Measurements from ENCODE around the gene GAS2.
A peak's percentile ranks its signal among the peaks of the same experiment; 100 is the strongest.

GAS2 gene

DNA sequence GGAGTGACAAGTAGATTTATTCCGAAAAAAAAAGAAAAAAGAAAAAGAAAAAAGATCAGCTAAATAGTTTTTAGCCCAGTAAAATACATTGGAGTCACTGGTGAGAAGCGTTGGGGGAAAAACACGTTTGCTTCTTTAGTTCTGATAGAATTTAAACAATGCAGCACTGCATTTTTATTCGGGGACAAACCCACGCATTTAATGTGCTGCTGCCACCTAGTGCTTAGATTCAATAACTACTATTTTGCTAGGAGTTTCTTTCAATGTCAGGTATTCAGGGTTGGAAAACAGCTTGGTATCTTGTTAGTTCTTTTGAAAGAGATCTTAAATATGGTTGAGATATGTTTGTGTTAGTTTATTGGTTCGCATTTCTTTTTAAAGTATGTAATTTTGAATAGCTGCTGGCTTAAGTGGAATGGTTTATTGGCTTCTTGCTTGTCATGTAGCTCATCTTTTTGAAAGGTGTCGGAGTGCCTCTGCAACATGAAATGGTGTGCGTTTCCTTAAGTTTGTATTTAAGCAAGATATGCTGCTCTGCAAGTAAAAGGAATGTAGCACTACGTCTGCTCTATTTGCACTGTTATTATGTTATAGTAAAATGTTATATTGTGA, 121.2 kb downstream of the GAS2 start:
- DNase-seq (ENCODE audit: low spot score) = peak; percentile 77

DNA sequence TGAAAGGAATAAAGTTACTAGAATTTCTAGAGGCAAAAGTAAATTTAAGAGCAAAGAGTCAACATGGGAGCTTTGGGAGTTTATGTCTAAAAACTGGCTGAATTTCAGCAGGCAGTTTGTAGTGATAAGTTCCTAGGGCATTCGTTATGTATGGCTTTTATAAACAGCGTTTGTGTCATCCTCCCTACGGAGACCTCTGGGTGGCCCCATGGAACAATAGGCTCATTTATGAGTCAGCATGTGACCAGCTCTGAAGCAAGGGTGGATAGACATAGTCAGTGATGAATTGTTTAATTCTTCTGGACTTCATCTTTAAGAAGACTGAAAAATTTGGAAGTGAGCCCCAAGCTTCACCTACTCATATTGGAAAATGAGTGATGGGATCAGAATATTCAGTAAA, 126.1 kb downstream of the GAS2 start:
- peak; percentile 84 for DNase-seq (ENCODE audit: low spot score)

DNA sequence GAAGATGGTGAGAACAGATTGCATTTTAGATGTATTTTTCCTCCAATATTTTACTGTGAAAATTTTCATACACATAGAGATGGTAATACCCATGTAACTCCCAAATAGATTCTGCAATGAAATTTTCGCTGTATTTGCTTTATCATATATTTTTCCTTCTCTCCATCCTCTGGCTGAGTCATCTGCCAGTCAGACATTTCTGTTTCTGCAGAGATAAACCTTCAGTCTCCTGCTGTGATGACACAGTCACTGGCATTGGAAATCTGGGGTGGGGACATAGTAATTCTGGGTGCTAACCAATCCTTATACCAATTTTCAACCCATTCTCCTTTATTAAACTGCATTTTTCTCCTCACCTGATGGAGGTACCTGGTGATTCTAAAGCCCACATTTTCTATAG, 129.5 kb downstream of the GAS2 start:
- no peak for DNase-seq (ENCODE audit: low spot score)

DNA sequence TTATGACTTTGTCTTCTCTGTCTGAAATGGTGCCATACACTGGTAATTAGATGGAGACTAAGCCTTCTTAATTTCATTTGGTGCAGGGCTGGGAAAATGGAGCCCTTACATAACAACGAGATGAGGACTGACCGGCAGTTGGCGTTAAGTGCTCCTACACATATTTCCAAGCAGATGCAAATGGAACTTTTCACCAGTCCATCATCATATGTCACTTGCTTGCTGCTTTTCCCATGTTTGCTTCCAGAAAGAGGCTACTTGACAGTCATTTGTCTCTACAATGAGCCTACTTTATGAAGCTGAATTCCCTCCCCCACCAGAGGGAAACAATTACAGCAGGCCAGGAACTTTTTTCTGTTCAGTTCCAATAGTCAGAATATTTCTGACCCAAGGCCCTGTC, 130.6 kb downstream of the GAS2 start:
- peak; percentile 26 for DNase-seq (ENCODE audit: low spot score)

DNA sequence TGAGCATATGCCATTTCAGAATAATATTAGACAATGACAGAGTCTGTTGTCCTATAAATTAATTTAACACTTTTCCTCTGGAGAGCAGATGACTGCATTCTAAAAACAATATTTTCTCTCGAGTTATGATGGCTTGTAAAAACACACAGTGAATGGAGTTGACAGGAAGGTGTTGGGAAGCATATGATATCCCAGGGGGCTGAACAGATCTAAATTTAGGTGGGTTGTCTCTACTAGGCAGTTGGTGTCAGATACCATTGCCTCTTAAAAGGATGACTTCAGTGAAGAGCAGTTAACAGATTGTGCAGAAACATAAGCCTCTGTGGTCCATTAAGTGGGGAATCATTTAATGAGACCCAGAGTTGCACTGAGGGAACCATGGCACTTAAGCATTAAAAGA, 132.5 kb downstream of the GAS2 start:
- no peak for DNase-seq (ENCODE audit: low spot score)

DNA sequence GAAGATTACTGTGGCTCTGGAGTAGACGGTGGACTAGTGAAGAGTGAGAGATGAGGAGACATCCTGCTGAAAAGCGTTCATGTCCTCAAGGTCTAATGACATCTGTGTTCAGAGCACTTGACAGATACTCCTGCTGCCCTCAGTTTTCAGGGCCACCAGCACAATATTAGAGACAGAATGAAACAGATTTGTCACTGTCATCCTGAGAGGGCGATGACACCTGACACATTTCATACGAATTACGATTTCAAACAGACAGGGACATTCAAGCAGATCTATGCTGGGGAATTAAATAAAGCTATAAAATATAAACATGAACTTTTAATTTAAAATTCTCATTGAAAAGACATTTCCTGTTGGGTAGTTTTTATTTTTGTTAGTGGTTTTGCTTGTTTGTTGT, 134.1 kb downstream of the GAS2 start:
- no peak for DNase-seq (ENCODE audit: low spot score)

DNA sequence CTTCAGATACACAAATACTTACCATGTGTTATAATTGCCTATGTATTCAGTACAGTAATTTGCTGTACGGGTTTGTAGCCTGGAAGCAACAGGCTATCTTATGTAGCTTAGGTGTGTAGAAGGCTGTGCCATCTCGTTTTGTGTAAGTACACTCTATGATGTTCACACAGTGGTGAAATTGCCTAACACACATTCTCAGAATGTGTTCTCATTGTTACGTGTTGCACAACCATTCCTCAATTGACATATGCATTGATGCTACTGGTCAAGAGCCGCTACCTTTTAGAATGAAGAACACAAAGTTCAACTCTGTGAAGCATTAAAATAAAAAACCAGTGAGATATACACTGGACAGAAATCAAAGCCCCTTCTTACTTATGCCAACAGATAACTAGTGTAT, 136.4 kb downstream of the GAS2 start:
- DNase-seq (ENCODE audit: low spot score) = no peak

DNA sequence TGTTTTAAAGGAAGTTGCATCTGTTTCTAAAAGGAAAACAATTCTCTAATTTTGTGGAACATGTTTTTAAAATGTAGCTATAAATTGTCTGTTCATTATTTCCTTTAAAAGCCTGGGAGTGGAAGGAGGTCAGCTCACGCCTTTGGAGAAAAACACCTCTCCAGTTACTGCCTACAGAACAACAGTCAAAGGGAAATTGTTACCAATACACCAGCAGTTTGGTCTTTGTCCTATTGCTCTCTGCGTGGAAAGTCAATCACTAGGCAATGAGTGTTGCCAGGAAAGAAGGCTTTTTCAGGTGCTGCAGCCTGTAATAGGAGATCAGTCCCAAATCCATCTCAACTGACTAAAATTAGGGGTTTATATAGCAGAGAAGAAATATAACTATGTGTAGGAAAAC, 141.0 kb downstream of the GAS2 start:
- DNase-seq (ENCODE audit: low spot score) = no peak

DNA sequence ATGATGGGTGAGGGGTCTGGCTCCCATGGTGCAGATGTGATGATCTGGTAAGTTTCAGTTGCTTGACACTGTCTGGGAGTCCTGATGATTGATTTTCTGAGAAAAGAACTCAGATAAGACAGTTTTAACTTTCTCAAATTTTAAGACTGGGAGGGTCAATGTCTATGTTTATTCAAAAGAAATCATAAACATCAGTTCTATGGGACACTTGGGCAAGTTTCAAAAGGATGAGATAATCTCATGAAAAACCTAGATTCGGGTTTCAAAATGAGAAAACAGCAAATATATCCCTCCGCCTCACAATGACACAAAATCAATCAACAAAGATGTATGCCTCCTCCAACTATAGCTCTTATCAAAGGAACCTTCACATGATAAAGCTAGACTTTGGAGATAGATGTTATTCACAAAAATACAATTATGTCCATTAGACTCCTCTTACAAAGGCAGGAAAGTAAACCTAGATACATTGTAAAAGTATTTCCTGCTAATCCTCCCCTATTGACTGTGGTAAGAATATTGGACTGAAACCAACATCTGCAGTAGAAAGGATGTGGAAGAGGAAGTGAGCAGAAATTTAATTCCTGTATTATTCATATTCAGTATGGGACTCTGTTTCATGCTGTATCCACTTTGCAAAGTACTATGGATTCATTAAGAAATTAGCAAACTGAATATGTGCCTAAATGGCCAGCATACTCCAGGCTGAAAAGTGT, 141.6 kb downstream of the GAS2 start:
- DNase-seq (ENCODE audit: low spot score) = no peak

DNA sequence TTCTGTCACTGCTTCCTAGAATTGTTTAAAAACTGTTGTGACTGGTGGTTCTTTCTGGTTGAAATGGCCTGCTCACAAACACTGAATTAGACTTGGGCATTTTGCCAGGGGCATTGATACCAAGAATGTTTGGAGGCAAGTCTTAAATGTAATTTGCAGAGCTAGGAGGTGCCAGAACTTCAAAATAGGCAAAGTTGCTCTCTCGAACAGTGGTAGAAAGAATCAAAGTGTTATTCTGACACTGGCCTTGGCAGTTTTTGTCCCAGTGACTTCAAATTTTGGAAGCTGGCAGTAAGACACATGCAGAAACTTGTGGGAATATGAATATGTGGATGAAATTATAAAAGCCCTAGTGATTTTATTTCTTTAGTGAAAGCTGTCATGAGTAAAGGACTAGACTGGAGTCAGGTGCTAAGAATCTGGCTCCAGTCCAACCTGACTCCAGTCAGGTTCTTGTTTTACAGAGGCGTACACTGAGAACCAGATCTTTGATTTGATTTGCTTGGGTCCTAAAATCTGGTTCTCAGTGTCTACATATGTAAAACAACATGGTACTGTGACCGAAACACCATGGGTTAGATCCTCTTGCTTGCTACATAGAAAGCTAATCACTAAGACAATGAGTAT, 142.3 kb downstream of the GAS2 start:
- DNase-seq (ENCODE audit: low spot score) = peak; percentile 24

DNA sequence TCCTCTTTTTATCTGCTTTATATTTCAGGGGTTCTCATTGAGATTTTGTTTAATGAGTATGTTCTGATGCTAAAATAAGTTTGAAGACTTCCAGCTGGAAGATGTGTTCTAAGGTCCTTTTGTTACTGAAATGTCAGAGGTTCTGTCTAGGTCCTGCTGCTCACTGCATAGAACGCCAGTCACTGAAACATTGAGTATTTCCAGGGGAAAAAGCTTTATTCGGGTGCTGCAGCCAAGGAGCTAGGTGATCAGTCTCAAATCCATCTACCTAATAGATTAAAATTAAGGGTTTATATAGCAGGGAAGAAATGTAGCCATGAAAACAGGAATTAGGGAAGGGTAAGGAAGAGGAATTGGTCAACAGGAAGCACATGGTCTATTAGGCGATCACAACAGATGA, 143.5 kb downstream of the GAS2 start:
- no peak for DNase-seq (ENCODE audit: low spot score)

DNA sequence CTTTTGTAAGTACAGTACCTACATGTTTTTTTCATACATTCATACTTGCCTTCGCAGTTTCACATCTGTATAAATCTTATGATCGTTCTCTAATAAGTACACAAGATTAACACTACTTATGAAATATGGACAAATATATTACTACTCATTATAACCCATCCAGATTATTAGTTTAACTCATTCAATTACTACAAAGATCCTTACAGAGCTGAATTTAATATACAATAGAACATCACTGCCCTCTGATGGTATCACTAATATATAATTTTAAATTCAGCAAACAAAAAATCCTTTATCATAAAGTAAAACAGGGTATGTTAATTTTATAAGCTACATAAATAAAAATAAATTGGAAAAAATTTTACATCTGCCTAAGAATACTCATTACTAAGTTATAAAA, 155.8 kb downstream of the GAS2 start:
- DNase-seq (ENCODE audit: low spot score) = no peak

DNA sequence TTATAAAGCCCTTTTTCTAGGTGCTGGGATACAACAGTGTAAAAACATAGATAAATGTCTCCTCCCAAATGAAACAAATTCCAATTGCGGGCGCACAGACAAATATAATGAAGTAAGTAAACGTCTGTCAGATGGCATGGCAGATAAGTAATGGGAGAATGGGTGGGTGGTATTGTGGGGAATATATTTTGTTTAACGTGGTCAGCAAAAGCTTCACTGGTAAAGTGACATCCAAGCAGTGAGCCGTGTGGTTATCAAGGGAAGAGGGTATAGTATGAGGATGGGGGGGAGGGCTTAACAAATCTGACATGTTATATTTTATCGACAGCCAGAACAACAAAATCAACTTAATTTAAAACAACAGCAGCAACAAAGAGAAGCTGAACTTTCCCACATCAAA, 162.0 kb downstream of the GAS2 start:
- DNase-seq (ENCODE audit: low spot score) = no peak

DNA sequence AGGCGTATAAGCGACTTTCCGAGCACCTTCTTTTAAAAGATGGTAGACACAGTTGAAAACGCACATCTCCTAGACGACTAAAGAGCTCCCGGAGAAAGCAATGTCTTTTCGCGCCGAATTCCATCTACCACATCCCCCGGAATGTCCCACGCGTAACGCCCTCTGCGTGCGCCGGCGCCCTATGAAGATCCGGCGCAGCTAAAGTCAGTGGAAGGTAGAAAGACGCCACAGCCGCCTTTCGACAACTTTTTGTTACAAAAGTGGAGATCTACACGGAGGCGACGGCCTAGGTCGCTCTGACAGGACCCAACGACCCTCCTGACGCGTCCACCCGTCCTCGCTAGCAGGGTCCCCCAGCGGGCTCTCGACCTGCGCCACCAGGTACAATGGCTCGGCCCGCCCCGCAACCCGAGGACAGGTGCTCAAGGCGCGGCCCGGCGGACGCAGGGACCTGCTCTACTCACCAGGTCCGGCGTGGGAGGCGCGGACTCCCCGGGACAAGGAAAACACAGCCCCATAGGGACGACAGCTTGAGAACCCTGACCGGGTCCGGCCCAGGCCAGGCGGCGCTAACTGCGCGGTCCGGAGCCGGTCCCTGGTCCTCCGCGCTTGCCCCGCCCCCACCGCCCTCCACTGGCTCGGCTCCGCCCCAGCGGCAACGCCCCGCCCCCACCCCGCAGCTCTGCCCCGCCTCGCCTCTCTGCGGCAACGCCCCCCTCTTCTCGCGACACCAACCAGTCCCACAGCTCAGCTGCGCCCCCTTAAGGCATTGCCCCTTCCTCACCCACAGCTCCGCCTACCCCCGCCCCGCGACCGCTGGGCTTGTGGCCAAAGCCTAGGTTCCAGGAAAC, 163.0 kb downstream of the GAS2 start, which contains the start of gene SVIP:
Gene SVIP (minus strand): TSS at position 571 of the 851 bp plus-strand sequence. CDS start 53 bp downstream, at position 518.
- peak; percentile 97 for DNase-seq (ENCODE audit: low spot score)

DNA sequence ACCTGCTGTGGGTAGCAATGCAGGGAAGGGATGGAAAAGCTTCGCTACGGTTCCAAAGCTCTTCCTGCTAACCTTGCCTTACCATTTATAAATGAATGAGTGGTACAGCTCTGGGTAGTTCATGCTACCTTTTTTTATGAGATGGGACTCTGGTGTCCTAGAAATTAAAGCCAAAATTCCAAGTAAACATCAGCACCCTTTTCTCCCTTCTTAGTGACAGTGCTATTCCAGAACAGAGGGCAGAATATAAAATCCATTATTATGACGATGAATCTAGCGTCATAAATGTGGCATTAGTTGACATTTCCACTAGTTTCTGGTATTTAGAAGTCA, 163.6 kb downstream of the GAS2 start:
- no peak for DNase-seq (ENCODE audit: low spot score)

DNA sequence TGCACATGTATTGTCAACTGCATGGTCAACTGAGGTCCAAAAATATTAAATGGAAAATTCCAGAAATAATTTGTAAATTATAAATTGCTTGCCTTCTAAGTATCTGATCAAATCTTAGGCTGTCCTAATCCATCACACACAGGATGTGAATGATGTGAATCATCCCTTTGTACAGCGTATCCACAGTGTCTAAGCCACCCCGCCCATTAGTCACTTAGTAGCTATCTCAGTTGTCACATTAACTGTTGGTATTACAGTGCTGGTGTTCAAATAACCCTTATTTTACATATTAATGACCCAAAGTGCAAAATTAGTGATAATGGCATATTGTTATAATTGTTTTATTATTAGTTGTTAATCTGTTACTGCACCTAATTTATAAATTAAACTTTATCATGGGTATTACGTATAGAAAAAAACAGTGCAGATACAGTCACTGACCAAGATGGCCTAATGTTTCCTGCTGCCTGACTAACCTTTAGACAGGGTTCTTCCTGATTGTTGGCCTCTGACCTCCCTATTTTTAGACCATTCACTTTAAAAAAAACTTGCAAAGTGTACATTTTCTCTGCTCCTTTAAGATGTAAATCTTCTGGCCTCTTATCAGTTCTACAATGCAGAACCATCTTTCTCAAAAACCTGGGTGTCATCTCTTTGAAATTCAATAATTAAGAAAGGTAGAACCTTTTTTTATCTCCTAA, 166.1 kb downstream of the GAS2 start:
- peak; percentile 24 for DNase-seq (ENCODE audit: low spot score)

DNA sequence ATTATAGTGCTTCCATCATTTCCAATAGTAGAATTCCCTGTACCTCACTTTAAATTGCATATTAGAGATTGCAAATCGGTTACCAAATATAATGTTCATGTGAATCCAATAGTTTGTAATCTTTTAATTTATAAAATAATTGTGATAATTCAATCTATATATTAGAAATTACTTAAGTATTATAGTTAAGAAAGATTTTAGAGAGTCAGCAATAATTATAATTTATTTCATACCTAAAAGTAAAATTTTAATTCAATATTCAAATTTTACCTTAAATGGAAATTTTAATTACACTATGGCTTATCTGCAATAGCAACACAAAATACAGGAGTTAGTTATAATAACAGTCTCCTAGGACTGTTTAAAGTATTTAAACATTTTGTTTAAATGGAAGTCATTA, 180.3 kb downstream of the GAS2 start:
- DNase-seq (ENCODE audit: low spot score) = no peak

DNA sequence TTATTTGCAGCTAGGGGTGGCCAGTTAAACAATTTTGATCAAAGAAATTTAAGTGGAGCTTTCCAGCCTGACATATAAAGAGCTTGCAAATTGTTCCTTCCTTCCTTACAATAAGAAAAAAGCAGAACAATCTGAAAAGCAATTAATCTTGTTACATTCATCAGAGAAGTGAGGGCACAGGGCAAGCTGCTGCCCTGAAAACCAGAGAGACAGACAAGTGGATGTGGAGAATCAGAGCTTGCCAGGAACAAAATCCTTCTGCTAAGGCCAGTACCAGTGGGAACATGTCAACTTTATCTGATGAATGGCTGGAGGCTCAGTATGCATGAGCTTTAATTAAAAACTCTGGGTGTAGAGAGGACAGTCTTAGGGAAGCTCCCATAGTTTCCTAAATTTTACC, 185.1 kb downstream of the GAS2 start:
- DNase-seq (ENCODE audit: low spot score) = no peak

DNA sequence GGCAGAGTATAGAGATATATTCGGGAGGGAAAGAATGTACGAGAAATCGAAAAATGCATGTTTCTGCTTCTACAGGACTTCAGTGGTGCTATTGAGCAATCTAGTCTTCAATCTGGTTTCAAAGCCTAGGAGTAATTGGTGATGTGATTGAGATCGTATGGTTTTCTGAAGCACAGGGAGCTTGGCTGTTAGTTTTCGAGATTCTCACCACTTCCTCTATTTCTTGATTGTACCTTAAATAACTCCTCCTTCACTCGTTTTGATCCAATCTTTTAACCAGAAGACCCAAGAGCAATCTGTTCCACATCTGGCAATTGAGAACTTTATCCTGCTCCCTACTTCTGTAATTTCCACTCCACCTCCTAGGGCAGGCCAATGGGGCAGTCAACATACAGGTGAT, 193.3 kb downstream of the GAS2 start:
- no peak for DNase-seq (ENCODE audit: low spot score)

DNA sequence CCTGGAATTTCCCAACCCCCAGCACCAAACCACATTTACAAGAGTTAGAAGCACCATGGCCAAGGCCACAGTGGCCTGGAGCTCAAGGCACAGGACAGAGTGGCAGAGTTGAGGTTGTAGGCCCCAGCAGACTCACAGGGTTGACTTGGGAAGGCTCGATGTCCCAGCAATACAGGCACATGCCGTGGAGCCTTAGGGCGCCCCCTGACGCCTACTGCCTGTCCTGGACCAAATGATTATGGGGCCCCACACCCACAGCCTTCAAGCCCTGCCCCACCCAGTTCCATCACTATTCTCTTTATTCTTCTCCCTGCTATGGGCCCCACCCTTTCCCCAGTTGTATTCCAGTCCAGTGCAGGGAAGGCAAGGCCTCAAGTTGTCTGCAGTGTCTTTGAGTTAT, 193.8 kb downstream of the GAS2 start, which contains the start of gene CCDC179:
Gene CCDC179 (minus strand): TSS at position 234 of the 400 bp plus-strand sequence. CDS start 53 bp downstream, at position 181.
- DNase-seq (ENCODE audit: low spot score) = no peak
